ENCODE measurements around the gene ABCC5.

GRCh38 chr3:183924543-183924942 is 93.1 kb downstream of the ABCC5 start:
- TF ChIP-seq EZH2 (IDR thresholded peaks at IDR 0.05; ENCODE audit: borderline replicate concordance) (no peak), CTCF (IDR thresholded peaks at IDR 0.05; ENCODE audit: poor library complexity) (no peak)

All from hepatocyte (in vitro differentiated cells).